ENCODE results near the gene MBNL2.

MBNL2 gene

DNA sequence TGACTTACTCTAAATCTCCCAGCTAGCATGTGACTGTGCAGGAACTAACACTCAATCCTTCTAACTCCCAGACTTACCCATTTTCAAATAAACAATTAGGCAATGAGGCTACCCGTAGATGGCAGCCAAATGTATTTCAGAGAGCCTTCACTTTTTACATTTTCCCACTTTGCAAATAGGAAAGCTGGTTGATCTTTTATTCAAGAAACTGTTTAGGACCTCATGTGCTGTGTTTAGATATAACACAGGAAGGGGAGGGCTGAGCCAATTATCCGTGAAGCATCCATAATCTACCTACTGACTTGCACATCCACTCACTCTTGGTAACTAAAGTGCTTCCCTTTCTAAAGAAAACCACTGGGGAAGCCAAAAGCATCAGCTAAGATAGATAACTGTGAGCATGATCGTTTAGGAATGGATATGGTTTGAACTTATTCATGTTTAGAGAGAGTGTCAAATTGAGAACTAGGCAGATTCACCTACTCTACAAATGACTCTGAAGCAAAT, 33.4 kb downstream of the MBNL2 start:
- DNase-seq: no peak

DNA sequence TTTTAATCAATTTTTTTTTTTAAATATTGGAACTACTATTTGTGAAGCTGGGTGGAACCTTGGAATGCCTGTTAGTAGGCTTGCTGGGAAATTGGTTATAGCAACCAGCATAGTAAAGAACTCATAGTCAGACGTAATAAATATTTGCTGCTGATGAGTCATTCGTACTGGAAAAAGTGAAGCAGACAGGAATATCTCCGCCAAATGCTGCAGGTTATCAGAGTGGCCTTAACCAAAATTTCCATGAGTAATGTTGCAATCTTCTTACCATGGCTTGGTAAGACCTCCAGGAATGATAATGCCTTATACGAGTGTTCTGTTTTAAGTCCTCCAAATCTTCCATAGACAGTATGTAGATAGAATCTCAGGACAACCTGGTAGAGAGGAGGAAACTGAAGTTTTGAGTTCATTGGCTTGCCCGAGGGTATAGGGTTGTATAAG, 34.2 kb downstream of the MBNL2 start:
- DNase-seq: no peak

DNA sequence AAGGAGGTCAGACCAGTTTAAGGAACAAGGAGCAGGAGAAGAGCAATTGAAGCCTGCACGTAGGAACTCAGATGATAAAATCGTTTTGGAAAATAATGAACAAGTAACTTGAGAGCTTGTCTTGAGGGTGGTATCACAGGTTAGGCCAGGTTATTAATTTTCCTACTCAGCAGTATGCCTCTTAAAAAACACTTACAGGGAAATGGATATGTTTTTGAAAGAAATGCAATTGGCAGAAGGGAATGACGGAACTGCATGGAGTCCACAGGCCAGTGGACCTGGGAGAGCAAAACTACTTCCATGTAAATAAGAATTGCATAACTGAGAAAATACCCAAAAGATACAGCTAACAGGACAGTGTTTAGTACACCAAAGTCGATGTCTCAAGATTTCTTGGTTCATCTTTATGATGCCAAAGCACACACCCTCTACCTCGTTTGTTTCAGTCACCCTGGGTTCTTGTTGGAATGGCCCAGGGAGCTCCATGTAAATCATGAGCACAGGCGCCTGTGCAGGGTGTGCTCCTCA, 35.2 kb downstream of the MBNL2 start:
- DNase-seq: no peak

DNA sequence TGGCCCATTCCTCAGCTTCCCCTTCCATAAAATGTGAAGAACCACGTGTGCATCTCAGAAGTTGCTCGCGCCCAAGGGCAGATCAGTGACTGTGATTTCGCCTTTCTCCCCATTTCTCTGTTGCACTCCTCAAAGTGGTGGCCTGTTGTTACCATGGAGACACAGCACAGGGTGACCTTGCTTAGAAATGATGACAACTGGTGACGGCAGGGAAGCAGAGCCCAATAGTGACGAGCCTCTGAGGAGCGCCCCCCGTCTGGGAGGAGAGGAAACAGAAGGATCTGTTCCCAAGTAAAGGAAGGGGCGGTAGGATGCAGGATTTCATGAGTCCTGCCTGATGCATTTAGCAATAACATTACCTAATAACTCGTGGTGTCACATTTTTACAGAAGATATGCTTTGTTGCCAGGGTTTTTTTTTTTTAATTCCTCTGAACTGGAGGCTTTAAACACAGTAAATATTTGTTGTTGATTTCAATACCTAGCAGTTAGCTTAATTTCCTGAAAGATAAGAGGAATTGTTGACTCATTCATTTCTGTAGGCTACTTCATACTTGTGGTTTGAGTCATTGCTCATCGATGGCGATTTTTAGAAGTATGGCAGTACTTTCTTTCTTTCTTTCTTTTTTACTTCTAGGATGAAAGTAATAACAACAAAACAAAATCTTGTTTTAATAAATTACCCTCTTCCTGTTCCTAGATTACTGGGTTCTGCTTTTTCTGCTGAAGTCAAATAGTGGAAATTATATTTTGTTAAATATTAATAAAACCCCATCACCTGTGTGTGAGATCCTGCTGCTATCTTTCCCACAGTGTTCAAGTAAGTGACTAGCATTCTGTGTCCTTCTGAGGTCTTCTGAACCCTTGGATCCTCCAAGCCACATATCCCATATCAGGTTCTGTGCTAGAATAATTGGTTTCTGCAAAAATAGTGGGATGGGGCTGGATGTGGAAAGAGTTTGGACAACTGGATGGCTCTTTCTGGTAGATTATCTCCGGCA, 36.0 kb downstream of the MBNL2 start:
- no peak for DNase-seq

DNA sequence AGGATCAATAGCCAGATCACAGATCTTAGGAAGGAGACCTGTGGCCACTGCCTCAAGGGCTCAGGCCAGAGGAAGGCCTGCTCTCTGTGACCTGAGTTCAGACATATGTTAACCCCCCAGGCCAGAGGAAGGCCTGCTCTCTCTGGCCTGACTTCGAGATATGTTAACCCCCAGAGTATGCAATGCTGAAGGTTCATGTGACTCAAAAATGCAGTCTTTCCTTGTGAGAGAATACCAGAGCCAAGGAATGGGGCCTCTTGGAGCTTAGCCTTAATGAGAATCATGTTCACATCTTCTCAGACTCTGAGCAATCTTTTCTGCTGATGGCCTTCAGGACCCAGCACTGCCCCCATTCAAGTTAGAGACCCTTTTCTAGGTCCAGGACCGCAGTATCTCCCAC, 36.7 kb downstream of the MBNL2 start:
- no peak for DNase-seq

DNA sequence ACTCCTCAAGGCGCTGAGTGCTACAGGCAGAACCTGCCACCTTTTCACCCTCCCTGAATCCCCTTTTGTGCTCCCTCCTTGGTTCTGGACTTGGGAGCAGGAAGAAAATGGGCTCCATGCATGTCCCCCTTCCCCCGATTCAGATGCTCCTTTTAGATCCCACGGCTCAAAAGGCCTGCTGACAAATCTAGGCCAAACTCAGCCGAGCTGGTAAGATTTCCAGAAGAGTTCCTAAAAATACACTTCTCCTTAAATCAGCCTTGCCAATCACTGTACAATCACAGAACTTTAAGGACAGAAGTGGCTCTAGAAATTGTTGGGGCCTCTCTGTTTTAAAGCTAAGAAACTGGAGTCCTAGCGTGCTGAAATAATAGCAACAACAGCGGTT, 37.3 kb downstream of the MBNL2 start:
- DNase-seq: no peak

DNA sequence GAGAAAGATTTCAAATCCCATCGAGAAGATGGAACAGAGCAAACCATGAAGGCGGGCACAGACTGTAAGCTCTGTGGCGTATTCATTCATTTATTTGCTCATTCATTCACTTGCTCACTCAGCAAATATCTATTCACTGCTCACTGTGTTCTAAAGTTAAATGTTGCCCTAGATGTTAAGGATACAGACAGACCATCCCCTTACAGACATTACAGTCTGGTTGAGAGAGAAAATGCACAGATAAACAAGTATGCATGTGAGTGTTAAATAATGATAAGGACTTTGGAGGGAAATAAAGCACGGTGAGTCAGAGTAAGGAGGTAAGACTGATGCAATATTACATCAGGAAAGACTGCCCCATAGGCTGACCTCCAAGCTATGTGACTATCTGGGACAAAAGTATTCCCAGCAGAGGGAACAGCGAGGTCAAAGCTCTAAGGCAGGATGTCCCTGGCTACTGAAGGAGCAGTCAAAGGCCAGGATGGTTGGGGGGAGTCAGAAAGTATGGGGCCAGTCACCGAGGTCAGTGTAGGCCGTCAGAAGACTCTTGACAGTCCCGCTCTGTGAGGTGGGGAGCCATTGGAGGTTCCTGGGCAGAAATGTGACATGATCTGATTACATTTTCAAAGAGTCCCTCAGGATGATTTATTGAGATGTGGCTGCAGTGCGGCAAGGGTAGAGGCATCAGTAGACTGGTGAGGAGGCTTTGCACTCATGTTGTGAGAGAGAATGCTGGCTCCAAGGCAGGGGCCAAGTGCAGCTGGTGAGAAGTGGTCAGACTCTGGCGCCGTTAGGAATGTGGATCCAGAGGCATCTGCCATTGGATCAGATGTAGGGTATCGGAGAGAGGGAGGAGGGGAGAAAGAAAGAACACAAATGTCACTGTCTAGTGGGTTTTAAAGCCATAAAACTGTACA, 37.9 kb downstream of the MBNL2 start:
- DNase-seq: no peak

DNA sequence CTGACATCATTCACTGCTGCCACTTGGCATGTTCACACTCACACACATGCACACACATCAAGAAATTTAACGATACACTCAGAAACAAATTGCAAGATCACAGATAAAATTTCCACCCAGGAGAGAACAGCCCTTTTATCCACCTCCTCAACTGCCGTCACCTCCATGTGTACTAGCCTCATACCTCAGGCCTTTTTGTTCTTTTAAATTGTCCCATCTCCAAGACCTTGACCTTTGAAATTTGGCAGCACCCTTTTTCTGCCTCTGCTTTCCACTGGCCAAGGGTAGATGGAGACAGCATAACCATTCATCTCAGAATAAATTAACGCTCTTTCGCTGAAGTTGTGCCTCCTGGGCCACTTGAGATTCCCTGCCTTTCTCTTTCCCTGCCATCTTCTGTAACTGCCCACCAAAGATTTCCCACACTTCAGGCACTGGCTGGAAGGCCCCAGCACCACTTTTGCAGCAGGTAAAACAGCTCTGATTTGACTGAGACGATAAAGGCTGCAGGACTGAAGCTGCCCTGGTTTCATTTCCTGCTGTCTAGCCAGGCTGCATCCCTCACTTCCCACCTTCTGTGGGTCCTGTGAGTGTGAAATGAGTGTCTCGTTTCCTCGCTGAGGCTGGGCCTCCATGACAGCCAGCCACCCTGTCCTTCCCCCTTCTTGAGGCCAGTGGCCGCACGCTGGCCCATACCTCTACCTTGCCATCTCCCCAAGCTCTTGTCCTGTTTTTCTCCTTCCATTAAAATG, 39.3 kb downstream of the MBNL2 start:
- DNase-seq: peak; percentile 33

DNA sequence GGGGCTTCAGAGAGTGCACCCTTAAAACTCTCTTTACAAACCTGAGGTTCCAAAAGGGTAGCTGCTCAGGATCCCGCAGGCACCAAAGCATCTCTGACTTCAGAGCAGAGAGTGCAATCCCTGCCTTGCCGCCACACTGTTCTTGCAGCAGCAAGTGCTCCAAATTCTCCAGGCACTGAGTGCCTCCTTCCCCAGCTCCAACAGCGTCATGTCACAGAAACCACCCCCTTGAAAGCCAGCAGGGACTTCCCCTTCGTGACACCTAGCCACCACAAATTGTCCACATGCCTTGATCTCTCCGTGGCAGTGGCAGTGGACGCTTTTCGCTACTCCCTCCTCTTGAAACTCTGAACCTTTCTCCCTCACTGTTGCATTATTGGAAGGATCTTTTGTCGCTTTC, 39.9 kb downstream of the MBNL2 start:
- DNase-seq: peak; percentile 14

DNA sequence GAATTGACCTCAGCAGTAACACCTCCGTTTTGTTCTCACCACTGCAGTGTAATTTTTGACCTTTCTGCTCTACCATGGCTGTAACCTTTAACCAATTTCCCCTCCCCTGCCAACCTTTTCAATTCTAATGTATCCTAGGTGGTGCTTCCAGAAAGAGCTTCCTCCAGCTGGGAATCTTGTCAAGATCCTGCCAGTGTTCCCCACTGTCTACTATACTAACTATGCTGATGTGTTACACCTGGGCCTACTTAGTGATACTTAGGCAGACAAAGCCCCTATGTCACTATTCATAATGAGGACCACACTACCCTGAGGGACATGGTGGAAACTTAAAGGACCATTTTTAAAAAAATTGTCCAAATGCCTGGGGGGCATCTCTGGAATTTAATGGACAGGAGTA, 41.0 kb downstream of the MBNL2 start:
- no peak for DNase-seq

DNA sequence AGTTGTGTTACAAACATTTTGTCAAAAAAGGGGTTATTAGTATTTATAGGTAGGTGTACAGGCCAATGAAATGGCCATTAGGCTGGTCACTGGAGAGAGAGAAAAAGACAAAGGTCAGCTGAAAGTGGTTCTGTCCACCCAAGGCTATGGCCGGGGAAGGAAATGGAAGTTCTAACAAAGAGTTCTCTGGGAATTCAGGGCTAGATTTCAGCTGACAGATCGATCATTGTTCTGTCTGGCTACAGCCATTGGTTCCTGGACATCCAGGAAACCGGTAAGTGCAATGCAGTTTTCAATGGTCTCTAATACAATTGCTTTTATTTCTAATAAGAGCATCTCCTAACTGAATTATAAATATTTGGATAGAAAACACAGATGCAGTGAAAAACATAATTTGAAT, 42.5 kb downstream of the MBNL2 start:
- no peak for DNase-seq

DNA sequence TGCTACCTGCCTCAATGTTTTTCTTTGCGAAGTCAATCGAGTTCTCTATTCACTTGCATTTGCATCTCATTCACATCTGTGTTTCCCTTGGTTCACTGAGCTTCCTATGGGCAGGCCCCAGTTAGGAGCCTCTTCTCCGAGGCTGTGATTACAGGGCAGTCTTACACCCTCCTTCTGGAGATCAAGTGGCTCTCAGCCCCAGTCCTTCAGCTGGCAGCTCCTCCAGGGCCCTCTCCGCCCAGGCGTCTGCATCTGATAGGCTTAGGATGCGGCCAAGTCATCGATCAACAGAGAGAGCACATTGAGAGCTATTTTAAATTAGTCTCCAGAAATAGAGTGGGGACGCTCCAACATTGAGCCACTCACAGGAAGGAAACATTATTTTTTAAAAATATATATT, 44.2 kb downstream of the MBNL2 start:
- DNase-seq: no peak

DNA sequence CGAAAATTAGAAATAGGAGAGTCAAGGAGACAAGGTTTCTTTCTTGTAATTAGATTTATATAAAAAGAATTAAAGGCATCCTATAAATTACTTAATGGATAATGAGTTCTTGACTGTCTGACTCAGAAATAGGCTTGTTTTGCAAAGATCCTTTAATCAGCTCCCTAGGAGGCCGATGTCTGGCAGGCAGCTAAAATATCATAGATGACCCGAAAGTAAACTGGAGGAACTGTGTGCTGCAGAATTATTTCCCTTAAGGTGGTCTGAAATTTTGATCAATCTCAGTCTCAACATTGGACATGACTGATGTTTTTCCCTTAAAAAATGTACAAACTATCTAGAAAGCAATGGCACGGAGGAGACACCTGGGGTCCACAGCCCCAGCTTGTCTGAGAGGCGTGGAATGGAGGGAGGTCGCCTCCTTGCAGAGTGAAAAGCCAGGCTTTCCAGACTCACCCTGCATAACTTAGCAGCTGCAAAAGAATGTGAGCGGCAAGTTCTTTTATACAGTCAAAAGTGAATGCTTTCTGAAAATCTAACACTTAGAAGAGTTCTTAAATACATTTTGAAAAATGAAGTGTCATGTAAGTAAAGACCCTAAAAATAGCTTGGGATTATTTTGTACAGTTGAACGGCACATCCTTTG, 44.8 kb downstream of the MBNL2 start:
- no peak for DNase-seq

DNA sequence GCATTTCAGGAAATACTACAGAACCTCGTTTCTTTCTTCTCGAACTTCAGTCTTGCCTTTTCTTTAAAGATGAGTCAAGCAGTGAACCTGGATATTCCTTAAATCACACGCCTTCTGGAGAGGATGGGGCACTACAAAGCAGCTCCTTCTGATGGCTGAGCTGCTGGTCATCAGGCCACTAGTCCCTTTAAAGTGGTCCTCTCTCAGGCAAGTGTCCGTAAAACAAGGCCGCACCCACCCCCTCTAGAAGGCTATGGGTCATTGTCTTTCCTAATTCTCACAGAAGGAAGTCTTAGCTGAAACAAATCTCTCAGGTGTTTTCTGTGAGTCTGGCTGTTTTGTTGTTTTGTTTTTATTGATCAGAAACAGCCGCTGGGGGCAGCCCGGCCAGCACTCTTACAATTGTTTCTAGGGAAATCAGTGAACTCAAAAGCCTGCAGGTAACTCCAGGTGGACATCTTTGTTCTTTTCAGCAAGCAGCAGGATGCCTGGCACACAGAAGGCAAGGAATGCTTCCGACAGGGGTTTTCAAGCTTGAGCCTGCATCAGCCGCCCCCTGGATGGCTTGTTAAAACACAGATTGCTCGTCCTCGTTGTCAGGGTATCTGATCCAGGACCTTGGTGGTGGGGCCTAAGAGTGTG, 45.4 kb downstream of the MBNL2 start:
- DNase-seq: no peak

DNA sequence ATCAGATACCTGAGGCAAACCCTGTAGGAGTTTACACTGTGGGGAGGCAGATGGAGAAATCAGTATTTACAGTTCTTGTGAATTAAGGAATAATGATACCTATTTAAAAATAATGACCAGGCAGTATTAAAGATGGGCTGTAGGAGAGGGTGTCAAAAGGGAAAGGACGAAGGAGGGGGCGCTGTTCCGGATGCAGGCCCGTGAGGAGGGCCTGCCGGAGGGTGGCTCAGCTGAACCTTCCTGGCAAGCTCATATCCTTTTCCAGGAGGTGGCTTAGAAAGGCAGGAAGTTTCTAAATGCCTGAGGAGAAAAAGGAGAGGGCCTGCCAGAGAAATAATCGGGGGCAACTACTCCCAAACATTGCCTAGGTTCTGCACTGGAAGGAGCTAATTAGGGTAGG, 46.6 kb downstream of the MBNL2 start:
- no peak for DNase-seq

DNA sequence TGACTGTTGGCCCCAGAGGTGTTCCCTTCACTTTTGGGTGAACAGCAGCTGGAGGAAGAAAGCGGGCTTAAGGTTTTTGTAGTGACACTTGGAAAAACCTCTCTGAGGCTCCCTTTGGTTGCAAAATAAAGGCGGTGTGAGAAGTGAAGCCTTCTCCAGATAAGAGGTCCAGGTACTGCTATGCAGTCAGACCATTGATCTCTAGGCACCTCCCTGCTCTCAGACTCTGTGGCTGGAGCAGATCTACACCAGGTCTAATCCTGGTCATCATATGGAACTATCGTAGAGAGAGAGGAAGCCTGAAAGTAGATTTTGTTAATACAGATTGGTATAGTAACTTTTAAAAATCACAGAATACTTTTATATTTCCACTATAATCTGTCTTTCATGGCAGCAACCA, 47.5 kb downstream of the MBNL2 start:
- no peak for DNase-seq

DNA sequence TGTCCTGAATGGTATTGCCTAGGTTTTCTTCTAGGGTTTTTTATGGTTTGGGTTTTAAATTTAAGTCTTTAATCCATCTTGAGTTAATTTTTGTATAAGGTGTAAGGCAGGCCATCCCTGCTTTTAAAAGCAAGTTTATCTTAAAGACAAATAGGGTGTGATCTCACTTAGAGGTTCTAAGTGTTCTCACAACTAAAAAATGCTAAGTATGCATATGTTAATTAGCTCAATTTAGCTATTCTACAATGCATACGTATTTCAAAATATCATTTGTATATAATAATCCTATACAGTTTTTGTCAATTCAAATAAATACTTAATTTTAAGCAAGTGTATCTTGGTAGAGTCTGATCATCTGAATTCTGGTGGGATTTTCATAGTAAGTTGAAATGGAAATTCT, 50.4 kb downstream of the MBNL2 start:
- DNase-seq: no peak

DNA sequence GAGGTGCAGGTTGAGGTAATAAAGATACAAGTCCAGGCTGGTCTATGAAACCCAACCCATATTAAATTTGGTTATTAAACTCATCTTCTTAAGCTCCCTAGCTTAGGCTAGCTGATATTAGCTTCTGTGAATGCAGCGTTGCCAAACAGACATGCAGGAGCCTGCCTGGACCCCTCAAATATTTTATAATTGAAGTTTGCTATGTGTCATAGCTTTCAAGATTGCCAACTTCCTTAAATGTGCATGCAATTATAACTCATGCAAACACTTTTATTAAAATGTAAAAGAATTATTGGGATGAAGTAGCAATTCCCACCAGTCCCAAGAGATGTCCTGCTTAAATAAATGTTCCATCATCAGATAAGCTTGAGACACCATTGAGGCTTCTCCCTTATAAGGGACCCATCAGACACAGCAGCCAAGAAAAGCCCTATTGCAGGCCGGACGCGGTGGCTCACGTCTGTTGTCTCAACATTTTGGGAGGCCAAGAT, 51.3 kb downstream of the MBNL2 start:
- no peak for DNase-seq

DNA sequence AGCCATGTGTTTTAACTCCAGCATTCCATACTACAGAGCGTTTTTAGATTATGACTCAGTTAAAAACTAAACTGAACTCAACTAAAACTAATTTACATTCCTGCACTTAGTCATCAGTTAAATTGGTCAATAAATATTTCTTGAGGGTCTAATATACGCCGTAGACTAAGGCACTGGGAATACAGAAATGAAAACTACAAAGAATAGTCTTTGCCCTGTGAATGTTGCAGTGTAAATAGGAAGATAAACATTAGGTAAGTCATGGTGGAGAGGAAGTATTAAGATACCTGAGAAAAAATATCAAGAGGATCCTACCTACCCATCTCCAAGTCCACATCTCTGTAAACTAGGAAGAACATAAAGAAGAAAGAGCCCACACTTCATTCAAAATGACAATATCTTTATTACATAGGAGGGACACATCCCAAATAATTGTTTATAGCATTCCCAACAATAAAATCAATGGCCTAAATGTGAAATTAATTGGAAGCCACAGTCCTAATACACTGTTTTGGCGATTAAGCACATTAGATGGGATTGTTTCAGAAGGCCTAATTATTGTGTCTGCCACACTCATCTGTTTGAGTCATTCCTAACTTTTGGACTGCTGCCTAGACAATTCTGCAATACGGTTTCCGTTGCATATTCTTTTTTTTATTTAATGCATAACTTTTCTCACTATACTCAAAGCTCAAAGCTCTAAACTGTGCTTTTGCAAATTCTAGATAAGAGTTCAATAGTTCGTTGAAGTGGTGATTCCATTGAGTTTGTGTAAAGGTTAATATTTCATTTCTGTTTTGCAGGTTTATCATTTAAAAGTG, 52.9 kb downstream of the MBNL2 start:
- DNase-seq: no peak

DNA sequence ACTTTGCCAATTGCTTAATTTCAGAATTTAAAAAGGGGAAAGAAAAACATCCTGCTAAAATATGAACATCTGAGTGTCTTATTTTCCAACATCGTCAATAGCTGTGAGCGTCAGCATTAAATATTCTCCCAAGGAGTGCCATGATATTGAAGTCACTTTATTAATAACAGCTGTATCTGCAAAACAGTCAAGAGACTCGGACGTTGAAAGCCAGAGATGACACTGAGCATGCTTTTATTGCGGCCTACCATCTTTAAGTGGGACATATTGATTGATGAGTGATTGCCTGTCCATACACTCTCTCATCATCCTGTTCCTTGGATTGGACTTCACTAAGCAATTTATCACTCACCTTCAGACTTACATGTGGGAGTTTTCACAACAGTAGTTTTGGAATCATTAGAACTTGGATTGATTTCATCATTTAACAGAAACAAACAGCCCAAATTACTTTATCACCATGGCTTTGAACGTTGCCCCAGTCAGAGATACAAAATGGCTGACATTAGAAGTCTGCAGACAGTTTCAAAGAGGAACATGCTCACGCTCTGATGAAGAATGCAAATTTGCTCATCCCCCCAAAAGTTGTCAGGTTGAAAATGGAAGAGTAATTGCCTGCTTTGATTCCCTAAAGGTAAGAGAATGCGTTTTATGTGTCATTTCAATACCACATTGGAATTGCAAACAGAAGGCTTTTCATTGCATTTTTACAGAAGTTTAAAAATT, 53.8 kb downstream of the MBNL2 start:
- no peak for DNase-seq

Measured in activated gamma-delta T cell treated with Interleukin-2 at 50 U/mL for 16 hours (primary cell).